Esophagus squamous epithelium (tissue), 5 donors: ENCODE data around the gene TPRKB. TPM values are rescaled to one million over a fixed set of nuclear protein-coding genes. Genes with fewer than 3 reads are reported as not detected.
A peak's percentile ranks its signal among the peaks of the same experiment; 100 is the strongest.
"Not testable (repeated sequence)": the region's sequence is repeated elsewhere in the genome, so short reads cannot be mapped to it uniquely, and the experiment has no call there.

ENCODE experiments used
- DNase-seq: peaks from one replicate; lab custom pipeline; 2025; lab: John Stamatoyannopoulos, UW
- H3K27ac ChIP-seq, 4 donors: fragments of 200-600 bp; sonication (generic); one replicate each; pipeline ENCODE4 v1.5.1; 2016 to 2019; ENCODE audit warnings: mild to moderate bottlenecking in 1 of 4
- H3K27me3 ChIP-seq, 4 donors: fragments of 200-600 bp; sonication (generic); 1 replicate in 3 of 4; 2 replicates in 1 of 4; pipeline versions ENCODE4 v1.5.1 to v1.6.0; 2017 to 2021; ENCODE audit warnings: antibody characterized with exemption in 1 of 4
- H3K36me3 ChIP-seq, 3 donors: fragments of 200-600 bp; sonication (generic); one replicate each; pipeline ENCODE4 v1.5.1; 2016 to 2019
- H3K4me1 ChIP-seq, 3 donors: fragments of 200-600 bp; sonication (generic); one replicate each; pipeline ENCODE4 v1.5.1; 2017 to 2019
- H3K4me3 ChIP-seq, 4 donors: fragments of 200-600 bp; sonication (generic); 1 replicate in 3 of 4; 2 replicates in 1 of 4; pipeline ENCODE4 v1.5.1; 2016 to 2019; ENCODE audit warnings: mild to moderate bottlenecking in 2 of 4, moderate library complexity in 1 of 4
- H3K9me3 ChIP-seq, 3 donors: fragments of 200-600 bp; sonication (generic); one replicate each; pipeline ENCODE4 v1.5.1; 2016 to 2019
- POLR2A ChIP-seq, 4 donors: fragments of 450-650 bp; IDR thresholded peaks; one replicate each; pipeline ENCODE4 v1.6.1; 2017; ENCODE audit warnings: antibody characterized with exemption in 4 of 4, mild to moderate bottlenecking in 4 of 4, moderate library complexity in 3 of 4
- WGBS, 2 donors: methylation state at CpG; one replicate each; pipeline ENCODE4 v1.1.5; 2018; 5-methylcytosine and 5-hydroxymethylcytosine counted together
- intact Hi-C: fragments of 100-400 bp; cut with DNase I; formaldehyde crosslinking; loops from one replicate; pipeline ENCODE4 v1.15.0; 2022
- total RNA-seq, 4 donors: library from RNA; depleted of rRNA; stranded (reverse); fragments of >200 nt; gene quantifications; one replicate each; pipeline ENCODE4 v1.1.0, GENCODE V29; 2016
- TF ChIP-seq, protein P1 (sequence below), 6 experiments: fragments of 450-650 bp in 4 of 6; fragments of 200-600 bp in 2 of 6; sonication (generic) in 2 of 6; IDR thresholded peaks; one replicate each; pipeline ENCODE4 v1.5.1; 2016 to 2019; ENCODE audit warnings: antibody characterized with exemption in 6 of 6, mild to moderate bottlenecking in 4 of 6, moderate library complexity in 4 of 6
- donor health status: DM: yes; HTN: yes; CAD: no.

The TPRKB gene
- total RNA-seq, 4 donors from 2014 or later: 23.3 to 49.8 (median 44.9) TPM

DNA sequence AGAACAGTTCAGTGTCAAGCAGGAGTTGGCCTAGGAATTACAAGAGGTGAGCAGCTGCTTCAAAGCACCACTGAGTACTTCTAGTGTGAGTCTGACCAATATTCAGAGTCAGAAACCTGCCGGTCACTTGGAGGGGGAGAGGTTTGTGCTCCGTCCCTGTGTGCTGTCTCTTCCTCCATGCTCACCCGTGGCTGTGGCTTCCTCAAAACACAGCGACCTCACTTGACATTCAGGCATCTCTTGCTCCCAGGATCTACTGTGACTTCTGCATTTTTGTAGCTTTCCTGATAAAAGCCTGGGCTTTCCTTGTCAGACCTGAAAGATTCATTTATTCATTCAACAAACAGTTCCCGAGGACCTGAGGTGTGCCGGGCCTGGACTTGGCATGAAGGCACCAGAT lies 32.9 kb downstream of the TPRKB start:
- Histone ChIP-seq H3K36me3 (no peaks in the 10 kb centered on the region), H3K4me1 (peaks cover 0 to 32% (median 10%) of the 10 kb centered on the region in 3 donors), H3K9me3 (no peaks in the 10 kb centered on the region), H3K27me3 (peaks cover 0 to 5% (median 0%) of the 10 kb centered on the region in 4 donors), H3K4me3 (no peak overlapping the region), H3K27ac (no peak overlapping the region)
- intact Hi-C loops: no loop called here
- DNase-seq: no peak
- TF ChIP-seq, protein P1, sequence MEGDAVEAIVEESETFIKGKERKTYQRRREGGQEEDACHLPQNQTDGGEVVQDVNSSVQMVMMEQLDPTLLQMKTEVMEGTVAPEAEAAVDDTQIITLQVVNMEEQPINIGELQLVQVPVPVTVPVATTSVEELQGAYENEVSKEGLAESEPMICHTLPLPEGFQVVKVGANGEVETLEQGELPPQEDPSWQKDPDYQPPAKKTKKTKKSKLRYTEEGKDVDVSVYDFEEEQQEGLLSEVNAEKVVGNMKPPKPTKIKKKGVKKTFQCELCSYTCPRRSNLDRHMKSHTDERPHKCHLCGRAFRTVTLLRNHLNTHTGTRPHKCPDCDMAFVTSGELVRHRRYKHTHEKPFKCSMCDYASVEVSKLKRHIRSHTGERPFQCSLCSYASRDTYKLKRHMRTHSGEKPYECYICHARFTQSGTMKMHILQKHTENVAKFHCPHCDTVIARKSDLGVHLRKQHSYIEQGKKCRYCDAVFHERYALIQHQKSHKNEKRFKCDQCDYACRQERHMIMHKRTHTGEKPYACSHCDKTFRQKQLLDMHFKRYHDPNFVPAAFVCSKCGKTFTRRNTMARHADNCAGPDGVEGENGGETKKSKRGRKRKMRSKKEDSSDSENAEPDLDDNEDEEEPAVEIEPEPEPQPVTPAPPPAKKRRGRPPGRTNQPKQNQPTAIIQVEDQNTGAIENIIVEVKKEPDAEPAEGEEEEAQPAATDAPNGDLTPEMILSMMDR (IDR thresholded peaks at IDR 0.05): no peak
- WGBS, 2 donors: 69 to 90% methylated on average over 3 to 4 of the region's 6 CpGs

DNA sequence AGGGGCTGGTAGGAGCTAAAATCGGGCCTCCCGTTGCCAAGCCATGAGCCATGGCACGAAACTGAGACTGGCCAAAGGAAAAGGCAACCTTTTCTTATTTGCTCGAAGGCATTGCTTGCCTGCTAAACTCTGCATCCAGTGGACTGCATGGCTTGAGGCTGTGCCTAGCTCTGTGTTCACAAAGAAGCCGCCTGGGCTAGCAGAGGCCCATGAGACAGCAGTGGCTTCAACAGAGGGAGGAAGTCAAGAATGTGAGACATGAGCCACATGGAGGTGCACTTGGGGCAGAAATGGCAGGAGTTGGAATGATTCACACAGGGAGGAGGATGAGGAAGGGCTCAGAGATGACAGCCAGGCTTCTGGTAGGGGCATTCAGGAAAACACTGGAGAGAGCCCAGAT lies 33.5 kb downstream of the TPRKB start:
- TF ChIP-seq, protein P1 (IDR thresholded peaks at IDR 0.05): no peak
- TF ChIP-seq POLR2A (IDR thresholded peaks at IDR 0.05): no peak
- Histone ChIP-seq H3K27me3 (peaks cover 0 to 5% (median 0%) of the 10 kb centered on the region in 4 donors), H3K27ac (no peak overlapping the region), H3K36me3 (no peaks in the 10 kb centered on the region), H3K4me3 (no peak overlapping the region), H3K4me1 (peaks cover 0 to 34% (median 10%) of the 10 kb centered on the region in 3 donors), H3K9me3 (no peaks in the 10 kb centered on the region)
- no peak for DNase-seq
- intact Hi-C loops: no loop called here
- WGBS, 2 donors: 79 to 90% methylated on average over 3 to 4 of the region's 5 CpGs

DNA sequence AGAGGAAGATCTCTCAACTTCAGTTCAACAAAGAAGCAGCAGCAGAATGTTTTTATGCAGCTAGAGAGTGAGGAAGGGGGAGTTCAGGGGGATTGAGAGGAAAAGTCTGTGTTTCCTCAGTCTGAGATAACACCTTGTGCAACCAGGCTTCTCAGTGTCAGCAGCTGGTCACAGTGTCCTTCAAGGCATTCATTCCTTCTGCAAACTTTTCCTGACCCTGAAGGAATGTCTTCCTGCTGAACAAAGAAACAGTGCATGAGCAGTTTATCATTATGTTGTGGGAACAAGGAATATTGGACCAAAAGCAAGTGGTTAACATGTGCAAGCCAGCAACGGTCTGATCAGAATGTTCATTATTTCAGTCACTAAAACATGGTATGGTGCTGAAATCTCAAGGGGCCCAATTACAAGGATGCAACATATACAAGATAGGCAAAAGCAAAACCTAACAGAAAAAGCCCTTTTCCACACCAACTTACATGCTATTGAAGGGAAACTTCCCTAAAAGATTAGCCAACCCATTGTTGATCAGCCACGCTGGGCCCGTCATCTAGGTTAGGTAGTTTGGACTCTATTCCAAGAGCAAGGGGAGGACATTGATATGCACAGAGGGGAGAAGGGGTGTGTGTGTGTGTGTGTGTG lies 34.2 kb downstream of the TPRKB start:
- H3K36me3 ChIP-seq, H3K27me3 ChIP-seq, DNase-seq, intact Hi-C loops, H3K4me3 ChIP-seq, H3K9me3 ChIP-seq, H3K27ac ChIP-seq: not testable (repeated sequence)
- peaks cover 0 to 34% (median 10%) of the 10 kb centered on the region in 3 donors for H3K4me1 ChIP-seq
- whole genome bisulfite sequencing, 2 donors: 65 to 66% methylated on average over 3 of the region's 3 CpGs

DNA sequence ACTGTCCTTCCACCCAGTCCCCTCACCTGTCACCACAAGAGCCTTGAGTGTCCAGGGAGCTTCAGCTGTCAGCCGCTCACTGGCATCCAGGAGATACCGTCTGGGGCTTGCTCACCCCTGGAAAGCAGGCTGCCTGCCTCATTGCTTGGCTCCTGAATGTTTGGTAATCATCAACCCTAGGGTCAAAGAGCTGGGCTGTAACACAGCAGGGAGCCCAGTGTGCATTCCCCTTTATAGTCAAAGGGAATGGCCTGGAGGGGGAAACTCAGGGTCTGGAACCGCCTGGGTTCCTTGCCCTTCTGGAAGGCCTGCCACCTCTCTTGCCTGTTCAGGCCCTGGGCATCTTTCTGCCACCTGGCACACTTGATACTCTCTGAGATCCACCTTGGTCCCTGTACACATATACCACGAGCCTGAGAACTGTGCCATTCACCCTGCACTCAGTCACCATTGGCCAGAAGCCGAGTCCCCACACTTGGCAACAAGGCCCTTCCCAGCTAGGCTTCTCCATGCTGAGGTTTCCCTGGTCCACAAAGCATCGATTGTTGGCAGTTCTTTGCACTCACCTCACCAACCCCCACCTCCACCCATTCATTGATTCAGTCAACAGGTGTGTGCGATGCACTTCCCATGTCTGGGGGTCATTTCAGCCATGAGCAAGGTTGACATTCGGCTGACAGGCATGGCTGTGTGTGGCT lies 35.0 kb downstream of the TPRKB start:
- 61 to 80% methylated on average over 4 to 6 of the region's 8 CpGs for WGBS, 2 donors
- DNase-seq: no peak
- intact Hi-C loops: no loop called here
- Histone ChIP-seq H3K4me1 (peaks cover 0 to 34% (median 10%) of the 10 kb centered on the region in 3 donors), H3K4me3 (no peak overlapping the region), H3K27me3 (no peaks in the 10 kb centered on the region), H3K9me3 (no peaks in the 10 kb centered on the region), H3K36me3 (no peaks in the 10 kb centered on the region), H3K27ac (peak overlapping the region in 1 of 4 donors; percentile 9)
- TF ChIP-seq POLR2A (IDR thresholded peaks at IDR 0.05): no peak
- TF ChIP-seq, protein P1 (IDR thresholded peaks at IDR 0.05): no peak

DNA sequence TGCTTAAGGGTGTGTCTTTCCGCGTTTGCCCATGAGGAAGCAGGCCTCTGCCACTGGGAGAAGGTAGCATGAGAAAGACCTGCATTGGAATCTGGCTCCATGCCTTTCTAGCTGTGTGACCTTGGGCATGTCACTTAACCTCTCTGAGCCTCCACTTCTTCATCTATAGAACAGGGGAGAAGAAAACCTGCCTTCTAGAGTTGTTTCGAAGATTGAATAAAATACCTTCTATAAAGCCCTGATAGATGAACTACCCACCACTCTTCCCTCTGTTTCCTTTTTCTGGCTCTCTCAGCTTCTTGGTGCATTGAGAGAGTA lies 35.7 kb downstream of the TPRKB start:
- H3K36me3 ChIP-seq, H3K27ac ChIP-seq, H3K4me3 ChIP-seq, intact Hi-C loops, H3K27me3 ChIP-seq, DNase-seq, H3K9me3 ChIP-seq: not testable (repeated sequence)
- peaks cover 0 to 34% (median 10%) of the 10 kb centered on the region in 3 donors for H3K4me1 ChIP-seq
- 48 to 89% methylated on average over 1 to 3 of the region's 3 CpGs for WGBS, 2 donors

DNA sequence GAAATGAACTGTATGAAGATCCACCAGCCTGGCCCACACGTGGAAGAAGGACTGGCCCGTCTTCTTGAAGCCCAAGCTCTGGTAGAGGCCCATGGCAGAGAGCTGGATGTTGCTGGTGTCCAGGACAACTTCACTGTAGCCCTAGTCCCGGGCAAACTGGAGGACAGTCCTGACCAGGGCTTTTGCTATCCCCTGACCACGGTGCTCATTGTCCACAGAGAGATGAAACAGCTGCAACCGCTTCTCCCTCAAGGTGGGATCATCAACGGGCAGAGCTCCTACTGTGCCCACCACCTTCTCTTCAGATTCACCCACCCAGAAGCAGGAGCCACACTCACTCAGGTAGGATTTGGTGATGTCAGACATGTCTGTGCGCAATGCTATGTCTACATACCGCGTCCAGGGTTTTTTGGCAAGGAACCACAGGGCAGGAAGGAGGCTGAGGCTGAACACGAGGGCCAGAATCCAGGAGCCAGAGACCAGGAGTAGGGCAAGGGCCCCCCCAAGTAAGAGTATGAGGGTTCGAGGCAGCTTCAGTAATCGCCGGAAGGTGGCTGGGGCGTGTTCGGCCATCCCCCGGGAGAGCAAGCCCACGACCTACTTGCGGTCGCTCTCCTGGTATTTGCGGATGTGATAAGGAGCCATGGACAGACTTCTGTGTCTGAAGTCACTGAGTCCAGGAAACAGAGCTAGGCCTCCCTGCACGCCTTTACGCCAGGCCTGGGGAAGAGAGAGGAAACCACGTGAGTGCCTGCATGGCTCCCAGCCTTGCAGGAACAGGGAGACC lies 36.3 kb downstream of the TPRKB start:
- Histone ChIP-seq H3K27ac (peak overlapping the region in 3 of 4 donors; percentile 1 to 42 (median 16)), H3K27me3 (no peaks in the 10 kb centered on the region), H3K4me3 (no peak overlapping the region), H3K36me3 (no peaks in the 10 kb centered on the region), H3K9me3 (no peaks in the 10 kb centered on the region), H3K4me1 (peaks cover 0 to 34% (median 10%) of the 10 kb centered on the region in 3 donors)
- 60 to 62% methylated on average over 7 to 8 of the region's 23 CpGs for WGBS, 2 donors
- TF ChIP-seq, protein P1 (IDR thresholded peaks at IDR 0.05): no peak
- no peak for TF ChIP-seq POLR2A (IDR thresholded peaks at IDR 0.05)
- no peak for DNase-seq
- intact Hi-C loops: no loop called here
